RPMI7951 (cell line): ENCODE data around the gene CYP3A7. TPM values are rescaled to one million over a fixed set of nuclear protein-coding genes. Genes with fewer than 3 reads are reported as not detected.
"Not testable (repeated sequence)": the region's sequence is repeated elsewhere in the genome, so short reads cannot be mapped to it uniquely, and the experiment has no call there.

Experiments
- DNase-seq: peaks from one replicate; pipeline ENCODE4 v3.0.0-alpha.2; 2012; ENCODE audit warnings: low read depth
- total RNA-seq: library from RNA; depleted of rRNA; stranded (reverse); fragments of >200 nt; shearing (Covaris generic); gene quantifications from 2 replicates; pipeline ENCODE4 v1.2.3, GENCODE V29; 2014; rRNA removed

The CYP3A7 gene
- not detected in 2 replicates for total RNA-seq

GRCh38 chr7:99734987-99735386 lies at the start of gene CYP3A7:
TSS of gene CYP3A7 (minus strand) at chr7:99735196. CDS start at chr7:99735093, 103 bp downstream.
- DNase-seq = no peak

- DNase-seq = no peak
Measured at GRCh38 chr7:99784007-99784406, 49.0 kb upstream of the CYP3A7 start, which contains the start of gene CYP3A4. TSS of gene CYP3A4 (minus strand) at chr7:99784184. CDS start at chr7:99784081, 103 bp downstream.

GRCh38 chr7:99782012-99782953 lies 47.3 kb upstream of the CYP3A7 start:
- DNase-seq = no peak

GRCh38 chr7:99780588-99780987 lies 45.6 kb upstream of the CYP3A7 start:
- no peak for DNase-seq

GRCh38 chr7:99779949-99780348 lies 45.0 kb upstream of the CYP3A7 start:
- no peak for DNase-seq

GRCh38 chr7:99778880-99779279 lies 43.9 kb upstream of the CYP3A7 start:
- DNase-seq = no peak

- not testable (repeated sequence) for DNase-seq
Measured at GRCh38 chr7:99773395-99773794, 38.4 kb upstream of the CYP3A7 start.

- DNase-seq = no peak
Measured at GRCh38 chr7:99772565-99772964, 37.6 kb upstream of the CYP3A7 start.

GRCh38 chr7:99769494-99769893 lies 34.5 kb upstream of the CYP3A7 start:
- not testable (repeated sequence) for DNase-seq

- no peak for DNase-seq
Measured at GRCh38 chr7:99768471-99768870, 33.5 kb upstream of the CYP3A7 start.

- no peak for DNase-seq
Measured at GRCh38 chr7:99767662-99768061, 32.7 kb upstream of the CYP3A7 start.

GRCh38 chr7:99766484-99767099 lies 31.6 kb upstream of the CYP3A7 start:
- no peak for DNase-seq

GRCh38 chr7:99764478-99764877 lies 29.5 kb upstream of the CYP3A7 start:
- DNase-seq = no peak

- DNase-seq = no peak
Measured at GRCh38 chr7:99762680-99763327, 27.8 kb upstream of the CYP3A7 start.

GRCh38 chr7:99755085-99755484 lies 20.1 kb upstream of the CYP3A7 start:
- DNase-seq = no peak

- no peak for DNase-seq
Measured at GRCh38 chr7:99752356-99752755, 17.4 kb upstream of the CYP3A7 start.

GRCh38 chr7:99751322-99752052 lies 16.5 kb upstream of the CYP3A7 start:
- peak; percentile 13 for DNase-seq

- no peak for DNase-seq
Measured at GRCh38 chr7:99748846-99749579, 14.0 kb upstream of the CYP3A7 start.

GRCh38 chr7:99746915-99747314 lies 11.9 kb upstream of the CYP3A7 start:
- DNase-seq = not testable (repeated sequence)

- DNase-seq = not testable (repeated sequence)
Measured at GRCh38 chr7:99745395-99745794, 10.4 kb upstream of the CYP3A7 start.
